H54 (cell line): ENCODE data around the gene METTL3.
A peak's percentile ranks its signal among the peaks of the same experiment; 100 is the strongest.
"Not testable (repeated sequence)": the region's sequence is repeated elsewhere in the genome, so short reads cannot be mapped to it uniquely, and the experiment has no call there.

Source experiments
- DNase-seq: peaks from one replicate; pipeline ENCODE4 v3.0.0; 2011; ENCODE audit warnings: low spot score, mixed read lengths; ENCODE audit not compliant: insufficient read length
- FAIRE-seq: peaks from 3 replicates; lab custom pipeline; 2011; peaks lifted over from hg19 to GRCh38; lab: Jason Lieb, UNC
- POLR2A ChIP-seq: IDR thresholded peaks from 2 replicates; pipeline ENCODE4 v1.6.1; 2011; ENCODE audit warnings: low read depth, mild to moderate bottlenecking, low read length

The METTL3 gene

DNA sequence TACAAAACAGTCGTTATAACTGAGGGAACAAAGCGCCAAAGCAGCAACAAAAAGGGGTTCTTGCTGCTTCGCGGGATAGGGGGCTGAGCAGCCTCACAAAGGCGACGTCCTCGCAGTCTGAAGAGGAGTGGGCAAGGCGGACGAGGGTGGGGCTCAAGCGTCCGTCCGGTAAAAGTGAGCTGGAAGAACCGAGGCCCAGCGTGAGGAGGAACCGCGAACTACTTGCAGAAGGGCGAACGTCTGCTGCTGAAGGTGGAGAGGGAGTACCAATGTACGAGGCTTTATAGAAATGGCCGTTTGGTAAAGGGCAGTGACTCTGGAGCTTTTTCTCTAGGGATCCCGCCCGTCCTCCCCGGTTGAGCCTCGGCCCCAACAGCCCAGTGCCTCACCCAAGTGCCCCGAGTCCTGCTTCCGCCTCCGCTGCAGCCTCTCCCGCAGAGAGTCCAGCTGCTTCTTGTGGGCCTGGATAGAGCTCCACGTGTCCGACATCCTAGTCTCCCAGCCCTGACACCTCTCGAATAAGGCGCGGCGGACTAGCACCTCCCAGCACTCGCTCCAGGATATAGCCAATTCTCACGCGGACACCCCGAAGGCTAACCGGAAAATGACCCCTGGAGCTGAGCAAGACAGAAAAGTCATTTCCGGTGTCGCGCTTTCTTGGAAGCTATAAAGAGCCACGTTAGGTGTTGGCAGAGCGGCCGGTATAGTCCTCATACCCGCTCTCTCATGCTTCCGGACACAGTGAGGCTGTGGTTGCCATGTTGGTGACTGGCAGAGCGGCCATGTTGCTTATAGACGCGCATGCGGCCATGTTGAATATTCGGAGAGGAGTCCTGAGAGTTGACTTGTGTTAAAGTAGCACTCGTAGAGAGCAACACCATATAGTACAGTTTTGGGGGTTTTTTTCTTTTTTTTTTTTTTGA lies at the start of gene METTL3:
METTL3 (minus strand) TSS at position 606 of the 923 bp plus-strand sequence; CDS start at position 489, 117 bp downstream.
- TF ChIP-seq POLR2A = peak; percentile 71

DNA sequence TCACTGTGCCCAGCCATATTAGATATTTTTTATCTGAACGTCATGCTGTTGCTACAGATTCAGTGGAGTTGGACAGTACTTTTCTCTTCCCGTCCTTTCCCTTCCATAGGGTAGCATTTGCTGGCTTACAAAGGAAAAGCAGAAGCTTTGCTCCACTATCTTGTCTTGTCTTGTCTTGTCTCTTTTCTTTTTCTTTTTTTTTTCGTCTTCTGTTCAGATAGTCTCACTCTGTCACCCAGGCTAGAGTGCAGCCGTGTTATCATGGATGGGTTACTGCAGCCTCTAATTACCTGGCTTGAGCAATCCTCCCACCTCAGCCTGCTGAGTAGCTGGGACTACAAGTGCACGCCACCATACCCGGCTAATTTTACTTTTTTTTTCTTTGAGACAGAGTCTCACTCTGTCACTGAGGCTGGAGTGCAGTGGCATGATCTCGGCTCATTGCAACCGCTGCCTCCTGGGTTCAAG lies 47.6 kb upstream of the METTL3 start:
- TF ChIP-seq POLR2A = no peak
- DNase-seq = no peak
- no peak for FAIRE-seq

More for the DNA sequence above, at the start of gene METTL3:
- peak; percentile 67 for DNase-seq
- FAIRE-seq = peak; percentile 78

DNA sequence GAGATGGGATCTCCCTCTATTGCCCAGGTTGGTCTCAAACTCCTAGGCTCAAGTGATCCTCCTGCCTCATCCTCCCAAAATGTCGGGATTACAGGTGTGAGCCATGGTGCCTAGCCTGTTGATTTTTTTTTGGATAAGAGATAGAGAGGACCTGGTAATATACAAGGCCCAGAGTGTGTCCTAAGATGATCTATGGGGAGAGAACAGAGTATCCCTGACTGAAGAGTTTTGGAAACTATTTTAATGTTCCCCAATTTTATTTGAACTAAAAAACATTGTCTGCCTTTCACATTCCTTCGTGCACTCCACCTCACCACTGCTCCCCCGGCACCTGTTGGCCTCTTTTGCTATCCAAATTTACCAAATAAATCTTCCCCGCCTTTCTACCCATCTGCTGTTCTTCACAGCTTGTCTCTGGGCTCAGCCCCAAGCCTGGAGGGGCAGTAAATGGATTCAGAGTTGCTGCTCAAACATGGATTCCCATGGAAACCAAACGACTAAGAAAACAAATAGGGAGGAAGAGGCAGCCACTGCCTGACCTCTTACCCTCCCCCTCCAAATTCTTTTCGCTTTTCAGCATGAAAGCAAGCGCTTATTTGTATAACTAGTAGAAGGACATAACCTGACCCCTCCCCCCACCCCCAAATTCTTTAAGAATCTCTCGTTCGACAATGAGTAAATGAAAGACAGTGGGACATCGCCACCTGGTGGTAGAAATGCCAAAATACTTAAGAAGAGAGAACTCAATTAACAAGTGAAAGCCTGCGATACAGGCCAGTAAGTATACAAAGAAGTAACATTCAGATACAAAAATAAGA lies 46.2 kb upstream of the METTL3 start:
- peak; percentile 32 for DNase-seq
- TF ChIP-seq POLR2A = no peak
- FAIRE-seq = no peak

DNA sequence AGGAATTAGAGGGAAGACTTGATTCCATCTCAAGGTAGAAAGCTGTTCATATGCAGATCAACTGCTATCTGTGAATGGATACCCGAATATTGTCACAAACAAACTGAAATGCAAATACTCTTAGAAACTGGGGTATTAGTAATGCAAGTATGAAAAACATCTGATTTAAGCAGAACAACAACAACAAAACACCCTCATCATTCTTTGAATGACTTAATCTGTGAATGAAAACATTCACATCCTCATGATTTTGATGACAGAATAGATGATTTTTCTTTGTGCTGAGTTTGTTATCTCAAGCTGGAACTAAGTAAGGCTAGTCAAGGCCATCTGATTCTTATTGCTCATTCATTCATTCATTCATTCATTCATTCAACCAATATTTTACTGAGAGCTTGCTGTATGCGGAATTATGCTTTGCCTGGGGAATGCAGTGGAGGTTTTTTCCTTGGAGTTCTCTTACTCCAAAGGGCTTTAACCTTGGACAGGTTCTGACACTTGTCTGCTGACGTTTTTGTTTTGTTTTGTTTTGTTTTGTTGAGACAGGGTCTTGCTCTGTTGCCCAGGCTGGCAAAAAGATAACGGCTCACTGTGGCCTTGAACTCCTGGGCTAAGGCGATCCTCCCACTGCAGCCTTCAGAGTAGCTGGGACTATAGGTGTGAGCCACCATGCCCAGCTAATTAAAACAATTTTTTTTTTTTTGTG lies 45.4 kb upstream of the METTL3 start:
- FAIRE-seq (no peak), DNase-seq (no peak)
- TF ChIP-seq POLR2A = no peak

DNA sequence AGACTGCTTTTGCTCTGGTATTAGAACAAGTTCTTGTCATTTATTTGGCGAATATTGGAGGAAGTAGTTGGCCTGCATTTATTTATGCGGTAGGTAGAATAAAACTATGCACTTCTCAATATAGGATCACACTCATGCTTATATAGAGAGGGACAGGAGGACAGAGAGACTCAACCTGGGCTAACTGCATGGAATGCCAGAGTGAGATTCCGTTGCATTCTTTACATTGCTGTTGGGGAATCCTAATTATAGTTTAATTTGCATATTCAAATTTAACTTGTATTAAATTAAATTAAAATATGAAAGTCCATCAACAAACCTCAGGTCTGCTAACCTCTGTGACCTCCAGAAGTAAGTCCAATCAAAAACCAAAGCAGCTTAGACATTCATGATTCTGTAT lies 42.1 kb upstream of the METTL3 start:
- no peak for FAIRE-seq
- DNase-seq = no peak
- no peak for TF ChIP-seq POLR2A

DNA sequence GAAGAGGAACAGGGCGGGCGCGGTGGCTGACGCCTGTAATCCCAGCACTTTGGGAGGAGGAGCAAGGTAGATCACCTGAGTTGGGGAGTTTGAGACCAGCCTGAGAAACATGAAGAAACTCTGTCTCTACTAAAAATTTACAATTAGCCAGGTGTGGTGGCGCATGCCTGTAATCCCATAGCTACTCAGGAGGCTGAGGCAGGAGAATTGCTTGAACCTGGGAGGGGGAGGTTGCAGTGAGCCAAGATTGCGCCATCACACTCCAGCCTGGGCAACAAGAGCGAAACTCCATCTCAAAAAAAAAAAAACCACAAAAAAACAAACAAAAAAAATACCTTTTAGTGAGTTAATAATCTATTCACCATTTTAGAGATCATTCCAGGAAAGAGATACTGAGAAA lies 33.4 kb upstream of the METTL3 start:
- FAIRE-seq = not testable (repeated sequence)

DNA sequence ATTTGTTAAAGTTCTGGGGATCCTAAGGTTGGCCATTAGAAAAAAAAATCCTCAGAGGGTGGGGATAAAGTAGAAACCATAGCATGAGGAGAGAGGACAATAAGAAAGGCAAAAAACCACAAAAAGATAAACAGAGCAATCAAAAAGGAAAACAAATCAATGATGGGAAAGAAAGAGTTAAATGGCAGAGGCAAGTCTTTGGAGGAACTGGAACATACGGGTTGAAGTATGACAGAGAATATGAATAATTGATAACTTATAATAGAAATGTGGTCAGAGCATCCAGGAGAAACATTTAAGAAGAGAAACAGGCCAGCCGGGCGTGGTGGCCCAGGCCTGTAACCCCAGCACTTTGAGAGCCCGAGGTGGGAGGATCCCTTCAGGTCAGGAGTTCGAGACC lies 32.8 kb upstream of the METTL3 start:
- no peak for TF ChIP-seq POLR2A
- DNase-seq = no peak
- no peak for FAIRE-seq

More for the DNA sequence above, 33.4 kb upstream of the METTL3 start:
- not testable (repeated sequence) for DNase-seq

DNA sequence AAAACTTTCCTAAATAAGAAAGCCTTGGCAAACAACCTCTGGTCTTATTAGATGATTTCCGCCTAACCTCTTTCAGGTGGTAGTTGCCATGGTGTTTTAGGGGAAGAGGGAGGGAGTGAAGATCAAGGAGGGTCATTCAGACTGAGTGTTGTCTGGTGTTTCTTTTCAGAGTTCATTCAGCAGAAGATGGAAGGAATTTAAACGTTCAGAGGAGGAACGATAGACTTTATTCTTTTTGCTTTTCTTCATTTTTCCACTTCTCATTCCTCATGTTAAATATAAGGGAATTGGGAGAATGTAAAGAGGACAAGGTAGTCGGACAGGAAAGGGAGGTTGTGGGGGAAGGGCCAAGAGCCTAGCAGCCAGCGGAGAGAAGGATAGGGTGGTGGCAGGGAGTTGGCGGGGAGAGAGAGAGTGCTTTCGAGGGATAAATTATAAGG lies 32.4 kb upstream of the METTL3 start:
- FAIRE-seq = no peak
- TF ChIP-seq POLR2A = no peak

DNA sequence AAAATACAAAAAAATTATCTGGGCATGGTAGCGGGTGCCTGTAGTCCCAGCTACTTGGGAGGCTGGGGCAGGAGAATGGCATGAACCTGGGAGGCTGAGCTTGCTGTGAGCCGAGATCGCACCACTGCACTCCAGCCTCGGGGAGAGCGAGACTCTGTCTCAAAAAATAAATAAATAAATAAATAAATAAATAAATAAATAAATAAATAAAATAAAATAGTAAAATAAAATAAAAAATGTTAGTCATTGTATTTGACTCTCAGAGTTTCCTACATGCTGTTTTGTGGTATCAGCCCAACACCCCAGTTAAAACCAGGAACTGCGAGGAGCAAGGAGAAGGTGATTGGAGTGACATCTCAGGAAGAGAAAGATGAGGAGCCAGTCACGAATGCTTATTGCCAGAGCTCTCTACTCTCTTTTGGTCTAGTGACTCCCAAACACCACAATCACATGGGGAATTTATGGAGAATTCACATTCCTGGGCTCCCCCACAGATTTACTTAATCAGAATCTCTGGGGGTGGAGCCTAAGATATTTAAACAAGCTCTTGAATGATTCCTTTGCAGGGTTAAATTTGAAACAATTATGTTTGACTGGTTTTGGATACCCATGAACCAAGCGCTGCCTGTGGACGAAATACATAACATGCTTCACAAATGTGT lies 30.4 kb upstream of the METTL3 start:
- no peak for TF ChIP-seq POLR2A
- FAIRE-seq (no peak), DNase-seq (no peak)

More for the DNA sequence above, 32.4 kb upstream of the METTL3 start:
- DNase-seq = no peak

DNA sequence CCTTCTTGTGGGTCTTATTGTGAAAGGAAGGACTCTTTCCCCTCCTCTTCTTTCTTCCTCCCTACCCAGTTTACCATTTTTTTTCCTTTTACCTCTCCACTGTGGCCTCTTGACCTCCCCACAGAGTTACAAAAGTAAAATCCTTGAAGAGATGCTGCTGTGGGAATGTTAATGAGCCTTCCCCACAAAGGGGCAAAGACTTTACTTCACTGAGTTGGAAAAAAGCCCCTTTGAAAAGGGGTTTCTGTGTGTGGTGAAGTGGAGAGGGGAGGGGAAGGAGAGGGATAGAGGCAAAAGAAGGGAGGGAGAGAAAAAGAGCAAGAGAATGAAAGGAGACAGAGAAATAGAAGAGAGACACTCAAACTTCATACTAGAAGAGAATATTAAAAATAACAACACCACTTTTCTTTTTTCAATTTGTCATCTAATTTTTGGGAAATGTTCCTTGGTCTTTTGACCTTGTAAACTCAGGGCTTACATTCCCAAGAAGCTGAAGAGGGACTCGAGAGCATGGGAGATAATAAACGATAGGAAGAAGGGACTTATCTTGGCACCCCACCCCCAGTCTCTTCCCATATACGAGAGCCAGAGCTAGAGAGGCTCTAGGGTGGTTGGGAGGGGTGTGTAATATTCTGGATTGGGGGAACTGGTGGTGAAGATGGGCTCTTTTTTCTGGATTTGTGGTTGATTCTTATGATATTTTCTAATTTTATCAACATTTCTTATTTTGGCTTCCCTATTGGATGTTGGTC lies 28.2 kb upstream of the METTL3 start:
- FAIRE-seq (no peak), DNase-seq (no peak)

DNA sequence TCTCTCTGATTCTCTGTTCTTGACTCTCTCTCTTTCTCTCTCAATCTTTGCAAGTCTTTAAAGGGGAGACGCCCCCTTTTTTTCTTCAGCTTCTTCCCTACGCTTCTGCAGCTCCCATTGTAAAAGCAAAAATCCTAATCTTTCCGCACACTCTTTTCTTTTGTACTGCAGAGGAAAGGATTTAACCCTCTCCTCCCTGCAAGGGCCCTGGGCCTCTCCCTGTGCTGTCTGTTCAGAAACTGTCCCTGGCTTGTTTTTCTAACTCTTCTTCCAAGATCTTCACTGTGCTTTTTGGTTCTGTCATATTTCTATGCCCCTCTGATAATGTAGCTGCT lies 25.9 kb upstream of the METTL3 start:
- DNase-seq (no peak), FAIRE-seq (no peak)
- TF ChIP-seq POLR2A = no peak

More for the DNA sequence above, 28.2 kb upstream of the METTL3 start:
- TF ChIP-seq POLR2A = no peak

DNA sequence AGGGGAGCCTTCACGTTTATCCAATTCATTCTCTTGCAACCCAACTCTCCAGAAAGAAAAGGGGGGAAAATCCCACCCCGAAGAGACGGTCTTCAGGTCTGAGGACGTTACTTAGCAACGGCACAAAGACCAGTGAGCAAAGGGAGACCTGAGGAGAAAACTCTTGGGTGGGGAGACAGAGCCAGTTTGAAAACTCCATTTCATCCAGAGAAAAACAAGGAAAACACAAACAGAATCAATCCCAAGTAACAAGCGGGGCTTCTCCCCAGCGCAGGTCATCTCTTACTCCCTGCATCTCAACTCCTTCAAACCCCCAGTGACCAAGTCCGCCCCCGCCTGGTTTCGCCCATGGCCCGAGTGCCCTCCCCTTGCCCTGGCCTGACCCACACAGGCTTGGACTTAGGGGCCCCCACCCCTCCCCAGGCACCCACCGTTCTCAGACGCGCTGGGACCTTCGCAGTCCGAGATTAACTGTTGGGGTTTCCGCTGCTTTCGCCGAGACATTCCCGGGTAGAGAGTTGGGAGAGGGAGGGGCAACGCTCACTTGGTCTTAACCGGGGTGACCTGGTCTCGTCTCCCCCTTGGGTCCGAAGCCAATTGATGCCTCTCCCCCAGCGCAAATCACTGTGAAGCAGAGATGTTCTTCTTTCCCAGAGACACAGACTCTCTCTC lies 25.4 kb upstream of the METTL3 start:
- FAIRE-seq = no peak
- no peak for DNase-seq
- no peak for TF ChIP-seq POLR2A
